GM19438 (cell line): Measurements from ENCODE around the gene CYP27B1.

Experiments
- ATAC-seq: cut with Tn5 transposase; IDR thresholded peaks from one replicate; pipeline ENCODE4 v1.9.1; 2021; ENCODE audit warnings: low read depth; ENCODE audit not compliant: unreplicated experiment

CYP27B1 gene

DNA sequence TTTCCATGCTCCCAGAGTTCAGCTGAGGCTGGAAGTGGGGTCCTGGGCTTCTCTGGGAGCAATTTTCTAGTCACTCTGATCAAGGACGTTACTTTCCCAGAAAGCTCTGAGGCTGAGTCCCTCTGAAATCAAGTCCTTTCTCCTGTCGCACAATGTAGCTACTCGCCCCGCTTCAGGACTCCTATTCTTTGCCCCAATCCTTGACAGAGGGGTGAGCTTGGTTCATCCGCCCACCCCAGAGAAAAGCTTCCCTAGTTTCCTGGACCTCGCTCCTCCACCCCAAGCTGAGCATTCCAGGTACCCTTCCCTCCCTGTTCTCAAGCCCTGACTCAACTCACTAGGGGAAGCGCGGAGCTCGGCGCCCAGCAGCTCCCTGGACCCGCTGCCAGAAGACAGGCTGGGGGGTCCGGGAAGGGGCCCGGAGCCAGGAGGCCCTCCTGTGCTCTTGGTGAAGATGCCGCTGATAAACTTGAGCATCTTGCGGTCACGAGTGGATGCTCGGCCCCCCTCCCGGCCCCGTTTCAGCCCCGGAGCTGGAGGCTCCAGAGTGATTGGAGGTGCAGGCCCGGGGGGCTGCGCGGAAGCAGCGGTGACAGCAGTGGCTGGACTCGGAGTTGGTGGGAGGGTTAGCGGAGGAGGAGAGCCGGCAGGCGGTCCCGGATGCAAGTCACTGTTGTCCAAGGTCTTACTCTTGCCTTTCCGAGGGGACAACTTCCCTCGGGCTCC lies 30.0 kb downstream of the CYP27B1 start:
- ATAC-seq = no peak

DNA sequence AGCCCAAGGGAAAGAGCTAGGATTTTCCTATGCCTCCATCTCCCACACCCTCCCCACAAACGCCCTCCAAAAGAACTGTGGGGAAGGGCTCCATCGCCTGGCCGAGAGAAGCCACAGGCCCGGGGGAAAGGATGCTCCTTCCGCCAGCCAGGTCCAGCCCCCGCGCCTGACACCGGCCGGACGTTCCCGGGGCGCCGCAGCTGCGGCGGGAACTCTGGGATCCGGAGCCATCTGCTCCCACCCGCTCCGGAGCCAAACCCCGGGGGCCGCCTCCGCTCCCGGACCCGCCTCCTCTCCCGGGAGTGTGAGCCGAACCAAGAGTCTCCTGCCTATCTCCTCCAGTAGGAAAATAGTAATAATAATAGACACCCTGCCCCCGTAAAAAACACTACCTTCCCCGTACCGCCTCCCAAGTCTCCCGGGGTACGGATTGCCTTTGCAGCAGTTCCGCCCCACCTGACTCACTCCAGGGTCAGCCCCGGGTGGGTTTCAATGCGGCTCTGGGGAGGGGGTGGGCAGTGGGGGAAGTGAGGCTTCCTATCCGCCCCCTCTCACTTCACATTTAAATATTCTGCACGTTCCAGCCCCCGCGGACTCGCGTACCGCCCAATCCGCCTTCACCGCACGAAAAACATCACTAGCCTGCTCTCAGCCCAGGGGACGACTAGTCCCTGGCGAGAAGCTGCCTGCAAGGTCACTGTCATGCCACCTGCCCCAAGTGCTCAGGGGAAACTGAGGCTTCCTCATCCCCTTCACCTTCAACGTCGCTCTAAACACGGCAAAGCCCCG lies 30.7 kb downstream of the CYP27B1 start:
- no peak for ATAC-seq

DNA sequence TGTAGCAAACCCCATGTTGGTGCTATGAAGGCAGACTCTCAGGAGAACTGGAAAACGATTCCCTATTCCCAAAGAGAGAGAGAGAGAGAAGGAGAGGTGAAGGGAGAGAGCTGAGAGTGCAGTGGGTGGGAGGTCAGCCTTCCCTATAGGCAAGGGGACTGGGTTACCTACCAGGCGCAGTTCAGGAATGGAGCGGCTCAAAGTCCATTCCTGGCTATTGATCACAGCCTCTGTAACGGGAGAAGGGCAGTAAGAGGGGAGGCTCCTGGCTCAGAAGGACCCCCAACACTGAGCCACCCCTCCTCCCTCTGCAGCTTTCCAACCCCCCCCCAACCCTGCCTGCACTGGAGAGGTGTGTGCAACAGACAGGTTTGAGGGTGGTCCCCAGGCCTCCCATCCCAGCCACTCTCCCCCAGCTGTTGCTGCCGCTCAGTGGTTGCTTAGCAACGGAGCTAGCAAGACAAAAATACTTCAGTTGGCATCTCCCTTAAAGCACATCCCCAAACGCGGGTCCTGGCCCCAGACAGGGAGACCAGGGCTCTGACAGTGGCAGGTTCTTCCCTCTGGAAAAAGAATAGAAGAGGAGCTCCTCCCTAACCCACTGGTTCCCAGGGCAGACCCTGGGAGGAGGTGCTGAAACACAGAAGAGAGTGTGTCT lies 31.6 kb downstream of the CYP27B1 start:
- no peak for ATAC-seq

DNA sequence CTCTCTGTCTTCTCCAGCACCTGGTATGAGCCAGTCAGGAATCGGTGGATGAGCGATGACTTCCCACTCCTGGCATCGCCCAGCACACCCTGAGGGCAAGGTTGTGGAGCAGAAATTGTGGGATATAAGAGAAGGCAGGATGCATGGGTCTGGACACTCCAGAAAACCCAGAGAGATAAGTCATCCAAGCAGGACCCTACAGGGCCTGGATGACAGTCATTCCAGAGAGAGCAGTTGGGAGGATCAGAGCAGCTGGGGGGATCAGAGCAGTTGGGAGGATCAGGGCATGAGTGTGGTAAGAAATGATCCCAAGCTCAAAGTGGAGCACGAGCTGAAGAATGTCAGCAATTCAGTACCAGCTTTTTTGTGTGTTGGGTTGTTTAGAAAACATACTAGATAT lies 32.3 kb downstream of the CYP27B1 start:
- no peak for ATAC-seq

DNA sequence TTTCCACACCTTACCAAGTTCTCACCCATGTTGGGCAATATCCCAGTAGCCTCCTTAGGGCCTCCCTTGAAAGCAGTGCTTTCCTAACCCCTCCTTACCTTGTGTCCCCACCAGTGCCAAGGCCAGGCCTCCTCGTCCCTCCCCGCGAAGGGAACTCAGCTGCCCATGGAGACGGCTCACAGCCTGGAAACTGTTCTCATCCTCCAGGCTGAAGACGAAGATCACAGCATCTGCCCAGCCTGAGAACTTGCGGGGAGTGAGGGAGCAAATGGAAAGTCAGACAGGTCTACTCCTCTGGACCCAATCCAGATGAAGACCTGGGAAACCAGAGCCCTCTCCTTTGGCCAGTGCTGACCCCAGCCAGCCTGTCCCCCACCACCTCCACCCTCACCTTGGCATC lies 33.0 kb downstream of the CYP27B1 start:
- no peak for ATAC-seq

DNA sequence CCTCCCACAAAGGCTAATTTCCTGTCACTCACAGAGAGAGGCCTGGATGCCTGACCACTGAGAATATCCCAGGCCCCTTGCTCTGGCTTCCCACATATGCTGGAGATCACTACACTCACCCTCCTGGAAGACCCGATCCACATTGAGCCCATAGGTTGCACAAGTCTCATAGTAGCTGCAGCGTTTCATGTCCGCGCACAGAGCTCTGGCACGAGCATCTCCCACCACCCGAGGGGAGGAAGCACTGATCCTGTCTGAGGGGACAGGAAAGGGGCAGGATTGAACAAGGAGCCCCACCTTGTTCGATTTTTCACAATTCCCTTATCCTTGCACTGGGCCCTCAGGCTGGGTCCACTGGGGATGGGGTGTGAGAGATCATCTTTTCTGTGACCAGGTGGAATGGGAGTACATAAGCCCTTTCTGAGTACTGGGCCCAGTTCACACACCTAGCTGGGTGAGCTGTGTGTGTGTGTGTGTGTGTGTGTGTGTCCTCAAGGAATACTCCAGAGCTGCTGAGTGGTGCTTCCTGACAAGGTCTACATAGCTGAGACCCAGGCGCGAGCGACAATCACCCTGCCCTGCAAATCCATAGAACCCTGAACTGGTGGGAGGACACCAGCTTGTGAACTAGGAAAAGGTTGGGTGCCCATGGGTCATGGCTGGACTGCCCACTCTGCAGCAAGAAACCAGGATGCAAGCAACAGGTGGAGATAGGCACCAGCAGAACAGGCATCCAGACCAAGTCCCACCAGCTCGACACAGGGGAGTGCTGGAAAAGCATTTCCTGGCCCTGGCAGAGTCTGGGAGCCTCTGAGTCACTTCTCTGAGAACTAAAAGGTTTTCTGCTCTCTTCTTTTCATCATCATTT lies 33.9 kb downstream of the CYP27B1 start:
- ATAC-seq = no peak

DNA sequence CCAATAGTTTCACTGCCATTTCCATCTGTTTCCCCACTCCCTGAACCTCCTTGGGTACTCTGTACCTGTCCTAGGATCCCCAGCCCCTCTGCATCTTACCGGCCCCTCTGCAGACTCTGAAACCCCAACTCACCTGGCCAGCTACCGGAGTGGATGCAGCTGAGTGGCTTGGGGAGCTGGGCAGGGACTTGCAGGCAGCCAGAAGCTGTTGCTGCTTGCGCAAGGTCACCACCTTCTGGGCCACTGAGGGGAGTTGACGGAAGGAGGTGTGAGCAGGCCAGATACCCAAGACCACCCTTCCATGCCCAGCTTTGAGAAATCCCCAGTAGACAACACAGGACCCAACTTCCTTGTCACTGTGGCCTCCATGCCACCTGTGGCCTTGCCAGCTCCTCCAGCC lies 34.6 kb downstream of the CYP27B1 start:
- no peak for ATAC-seq

DNA sequence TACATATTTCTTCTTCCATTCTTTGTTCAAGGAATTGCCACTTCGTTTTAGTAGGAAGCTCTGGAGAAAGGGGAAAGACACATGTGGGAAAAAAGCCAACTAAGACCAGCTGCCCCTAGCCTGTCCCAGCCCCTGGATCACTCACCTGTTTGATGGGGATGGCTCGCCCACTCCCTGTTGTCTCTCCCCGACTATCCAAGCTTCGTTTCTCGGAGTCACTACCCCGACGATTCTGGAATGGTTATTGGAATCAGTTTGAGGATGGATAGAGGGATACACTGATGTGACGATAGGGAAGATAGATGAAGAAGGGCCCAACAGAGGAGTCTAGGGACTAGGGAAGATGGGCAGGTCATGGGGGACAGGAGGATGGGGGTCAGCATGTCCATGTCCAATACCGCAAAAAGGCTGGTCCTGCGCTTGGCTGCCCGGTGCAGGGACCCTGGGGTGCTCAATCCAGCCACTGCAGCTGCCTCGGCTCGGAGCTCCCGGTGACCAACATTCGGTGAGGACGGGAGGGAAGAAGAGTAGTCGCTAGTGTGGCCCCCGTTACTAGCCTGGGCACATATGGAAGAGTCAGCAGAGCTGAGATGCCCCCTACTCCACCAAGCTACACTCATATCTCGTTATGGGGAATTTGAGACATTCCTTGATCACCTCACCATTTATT lies 35.3 kb downstream of the CYP27B1 start:
- no peak for ATAC-seq

DNA sequence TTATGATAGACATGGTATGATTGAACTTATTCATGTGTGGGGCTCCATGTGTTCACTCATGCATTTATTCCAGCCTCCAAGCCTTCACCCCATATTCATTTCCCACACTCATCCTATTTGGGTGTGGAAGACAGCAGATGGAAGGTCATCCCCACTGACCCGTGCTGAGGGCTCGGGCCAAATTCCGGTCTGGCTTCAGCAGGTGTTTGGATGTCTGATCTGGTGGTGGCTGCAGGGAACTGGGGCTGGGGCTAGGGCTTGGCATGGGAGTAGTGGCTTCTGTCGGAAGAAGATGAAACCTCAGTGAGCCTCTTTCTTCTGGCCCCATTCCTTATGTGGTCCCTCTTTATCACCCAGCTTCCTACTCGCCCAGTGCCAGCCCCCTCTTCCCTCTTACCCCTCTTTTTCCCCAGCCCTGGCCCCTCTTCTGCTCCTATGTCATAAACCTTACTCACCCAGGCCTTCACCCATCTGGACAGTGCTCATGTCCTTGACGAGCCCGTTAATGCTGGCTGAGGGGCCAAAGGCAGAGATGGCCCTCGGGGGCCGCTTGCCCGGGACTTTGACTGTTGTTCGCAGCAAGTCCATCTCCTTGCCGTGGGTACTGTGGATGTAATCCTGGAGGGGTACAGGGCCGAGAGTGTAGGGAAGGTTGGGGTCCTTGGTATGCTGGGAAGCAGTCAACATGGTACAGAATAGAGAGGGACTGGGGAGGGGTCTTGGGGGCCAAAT lies 36.4 kb downstream of the CYP27B1 start:
- no peak for ATAC-seq

DNA sequence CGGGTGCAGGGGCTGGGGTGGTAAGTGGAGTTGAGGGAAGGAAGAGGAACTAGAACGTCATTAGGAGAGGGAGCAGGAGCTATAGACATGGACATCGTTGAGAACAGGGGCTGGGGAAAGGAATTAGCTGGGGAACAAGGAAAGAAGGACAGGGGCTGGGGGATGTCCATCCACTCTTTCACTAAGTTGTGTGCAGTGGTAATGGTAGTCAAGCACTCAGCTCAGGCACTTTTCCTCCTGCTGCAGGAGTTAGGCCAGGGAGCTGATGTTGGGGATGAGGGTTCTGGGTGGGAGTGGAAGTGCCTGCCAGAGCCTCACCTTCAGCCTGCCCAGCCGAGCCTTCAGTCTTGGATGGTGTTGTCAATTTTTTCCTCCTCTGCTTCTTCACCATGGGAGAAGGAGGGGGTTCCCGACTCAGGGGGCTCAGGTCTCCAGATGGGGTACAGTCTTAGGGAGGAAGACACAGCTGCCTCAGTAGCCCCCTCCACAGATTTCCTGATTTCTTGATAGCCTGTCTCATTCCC lies 37.5 kb downstream of the CYP27B1 start:
- no peak for ATAC-seq

DNA sequence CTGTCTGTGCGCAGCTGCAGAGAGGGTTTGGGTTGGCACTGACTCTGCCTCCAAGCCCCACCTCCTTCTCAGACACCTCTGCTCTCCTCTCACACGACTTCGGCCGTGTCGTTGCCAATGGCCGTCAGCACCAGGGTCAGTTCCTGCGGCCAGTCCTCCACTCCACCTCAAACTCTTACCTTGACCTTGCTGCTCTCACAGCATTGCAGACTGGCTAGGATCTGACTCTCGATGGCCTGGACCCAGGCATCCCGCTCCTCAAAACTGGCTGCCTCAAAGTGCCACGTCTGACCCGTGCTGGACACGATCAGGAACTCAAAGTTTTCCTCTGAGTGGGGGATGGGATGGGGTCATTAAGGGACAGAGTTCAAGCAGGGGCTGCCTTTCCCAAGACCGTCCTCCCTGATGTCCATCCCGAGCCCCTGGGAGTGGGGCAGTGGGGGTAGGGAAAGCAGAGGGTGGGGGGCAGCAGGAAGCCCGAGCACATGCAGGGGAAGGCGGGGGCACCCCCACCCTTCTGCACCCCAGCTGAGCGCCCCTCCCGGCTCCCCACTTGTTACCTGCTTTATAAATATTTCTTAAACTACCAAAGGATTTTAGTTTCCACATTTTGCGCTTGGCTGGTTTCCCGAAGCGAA lies 39.0 kb downstream of the CYP27B1 start:
- no peak for ATAC-seq

DNA sequence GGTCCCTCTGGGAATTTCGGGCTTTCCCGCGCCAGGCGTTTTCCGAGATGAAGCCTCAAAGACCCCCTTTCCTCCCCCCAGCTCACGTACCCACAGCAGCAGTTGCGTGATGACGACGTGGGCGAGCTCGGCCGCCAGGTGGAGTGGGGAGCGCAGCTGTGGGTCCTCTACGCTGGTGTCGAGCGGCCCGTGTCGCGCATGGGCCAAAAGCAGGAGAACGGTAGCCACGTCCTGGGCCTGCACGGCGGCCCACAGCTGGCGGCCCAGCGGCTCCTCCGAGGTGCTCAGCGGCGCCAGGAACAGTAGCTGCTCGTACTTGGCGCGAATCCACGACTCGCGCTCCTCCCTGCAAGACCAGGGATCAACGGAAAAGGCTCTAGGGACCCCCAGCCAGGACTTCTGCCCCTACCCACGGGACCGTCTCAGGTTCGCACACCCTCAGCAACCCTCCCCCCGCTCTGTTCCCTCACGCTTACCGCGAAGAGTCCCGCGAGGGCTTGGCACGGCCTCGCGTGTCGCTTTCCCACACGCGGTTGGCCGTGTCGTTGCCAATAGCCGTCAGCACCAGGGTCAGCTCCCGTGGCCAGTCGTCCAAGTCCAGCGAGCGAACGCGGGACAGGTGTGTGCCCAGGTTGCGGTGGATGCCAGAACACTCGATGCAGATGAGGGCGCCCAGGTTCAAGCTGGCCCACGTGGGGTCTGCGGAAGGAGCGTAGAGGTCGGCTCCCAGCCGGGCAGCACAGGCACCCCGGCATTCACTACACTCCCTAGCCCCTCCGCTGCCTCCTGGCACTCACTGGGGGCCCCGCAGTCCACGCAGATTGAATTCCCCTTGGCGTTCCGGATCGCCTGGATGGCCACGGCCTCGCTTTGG lies 39.8 kb downstream of the CYP27B1 start:
- ATAC-seq = no peak

DNA sequence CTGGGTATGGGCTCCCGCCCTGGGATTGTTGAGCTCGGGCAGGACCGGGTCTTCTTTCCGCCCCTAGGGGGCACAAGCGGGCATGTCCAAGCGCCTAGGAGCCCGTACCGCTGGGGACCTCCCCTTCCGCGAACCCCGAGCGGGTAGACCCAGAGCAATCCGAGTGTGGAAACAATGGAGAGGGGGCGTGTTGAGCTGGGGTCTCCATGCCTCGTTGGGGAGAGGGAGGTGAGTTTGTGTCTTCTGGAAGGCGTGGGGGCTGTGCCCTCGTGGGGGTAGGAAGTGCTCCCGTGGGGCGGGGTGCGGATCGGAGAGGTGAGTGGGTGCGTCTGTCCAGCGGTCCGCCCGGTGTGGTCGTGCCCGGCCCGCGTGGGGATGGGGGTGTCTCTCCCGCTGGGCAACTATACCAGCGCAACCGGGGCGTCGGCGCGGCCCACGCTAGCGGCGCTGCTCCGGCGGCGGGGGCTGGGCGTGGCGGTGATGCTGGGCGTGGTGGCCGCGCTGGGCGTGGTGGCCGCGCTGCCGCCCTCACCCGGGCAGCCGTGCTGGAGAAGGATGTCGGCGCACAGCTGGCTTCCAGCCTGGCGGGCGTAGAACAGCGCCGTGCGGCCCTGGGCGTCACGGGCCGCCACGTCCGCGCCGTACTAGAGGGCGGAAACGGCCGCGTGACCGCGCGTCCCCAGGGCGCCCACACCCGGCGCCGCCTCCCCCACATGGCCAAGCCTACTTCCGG lies 40.6 kb downstream of the CYP27B1 start:
- no peak for ATAC-seq

DNA sequence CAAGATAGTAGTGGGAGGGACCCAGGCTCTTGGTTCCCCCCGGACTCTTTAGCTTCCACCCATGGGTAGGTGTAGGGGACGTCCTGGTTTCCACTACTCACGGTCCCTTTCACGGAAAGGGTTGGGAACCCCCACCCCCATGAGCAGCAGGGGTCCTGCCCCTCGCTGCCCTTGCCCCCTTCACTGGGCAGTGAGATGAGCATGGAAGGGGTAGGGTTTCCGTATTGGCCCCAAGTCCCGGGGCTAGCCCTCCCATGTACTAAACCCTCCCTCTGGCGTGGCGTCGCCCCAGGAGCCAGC lies 41.1 kb downstream of the CYP27B1 start:
- no peak for ATAC-seq

DNA sequence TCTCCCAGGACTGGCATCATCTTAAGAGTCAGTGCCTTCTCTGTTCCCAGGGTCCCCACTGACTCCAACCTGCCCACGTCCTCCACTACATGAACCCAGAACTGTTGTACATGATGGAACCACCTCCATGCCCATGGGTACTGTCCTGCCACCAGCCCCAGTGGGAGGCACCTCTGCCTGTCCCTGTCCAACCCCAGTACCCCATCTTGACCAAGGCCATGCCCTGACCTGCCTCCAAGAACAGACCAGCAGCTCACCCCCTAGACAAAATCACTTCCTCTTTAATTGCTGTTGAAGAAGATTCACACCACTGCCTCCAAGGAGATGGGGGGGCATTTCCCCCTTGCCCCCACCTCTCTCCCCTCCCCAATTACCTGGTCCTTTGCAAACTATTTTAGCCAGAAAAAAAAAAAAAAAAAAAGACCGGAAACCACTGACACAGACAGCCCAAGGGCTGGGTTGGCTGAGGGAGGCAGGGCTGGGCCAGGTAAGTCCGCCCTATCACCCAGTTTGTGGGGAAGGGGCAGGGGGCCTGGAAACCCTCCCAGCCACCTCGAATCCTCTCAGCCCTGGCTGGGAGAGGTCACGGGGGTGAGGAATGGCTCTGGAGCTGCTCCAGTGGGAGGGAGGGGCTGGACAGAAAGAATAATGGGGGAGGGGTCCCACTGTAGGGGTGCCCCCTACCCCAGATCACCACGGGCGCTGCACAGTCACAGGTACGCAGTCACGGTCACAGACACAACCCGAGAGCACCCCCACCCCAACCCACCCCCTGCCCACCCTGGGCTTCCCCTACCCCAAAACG lies 41.7 kb downstream of the CYP27B1 start:
- no peak for ATAC-seq
